GM19463 (cell line): ENCODE measurements around the gene ANO4.

Source experiments
- ATAC-seq: cut with Tn5 transposase; IDR thresholded peaks from one replicate; pipeline ENCODE4 v1.9.1; 2021; ENCODE audit warnings: mild to moderate bottlenecking, moderate library complexity; ENCODE audit not compliant: unreplicated experiment

The ANO4 gene

GRCh38 chr12:100936661-100937060 is 142.1 kb downstream of the ANO4 start:
- no peak for ATAC-seq

GRCh38 chr12:100940503-100940902 is 145.9 kb downstream of the ANO4 start:
- ATAC-seq = no peak

GRCh38 chr12:100942984-100943749 is 148.6 kb downstream of the ANO4 start:
- ATAC-seq = no peak

GRCh38 chr12:100951756-100952155 is 157.2 kb downstream of the ANO4 start:
- no peak for ATAC-seq

- ATAC-seq = no peak
These were observed 158.6 kb downstream of the ANO4 start for GRCh38 chr12:100953217-100953616.

- ATAC-seq = no peak
These were observed 159.1 kb downstream of the ANO4 start for GRCh38 chr12:100953677-100954076.

- no peak for ATAC-seq
These were observed 159.5 kb downstream of the ANO4 start for GRCh38 chr12:100954118-100954517.

- ATAC-seq = no peak
These were observed 160.6 kb downstream of the ANO4 start for GRCh38 chr12:100955139-100955538.

- ATAC-seq = no peak
These were observed 161.8 kb downstream of the ANO4 start for GRCh38 chr12:100956311-100956852.

GRCh38 chr12:100959481-100959880 is 164.9 kb downstream of the ANO4 start:
- no peak for ATAC-seq

GRCh38 chr12:100962086-100962712 is 167.6 kb downstream of the ANO4 start:
- no peak for ATAC-seq

GRCh38 chr12:100963381-100963780 is 168.8 kb downstream of the ANO4 start:
- no peak for ATAC-seq

- ATAC-seq = no peak
These were observed 169.5 kb downstream of the ANO4 start for GRCh38 chr12:100964028-100964427.

GRCh38 chr12:100967189-100967588 is 172.6 kb downstream of the ANO4 start:
- no peak for ATAC-seq

GRCh38 chr12:100970894-100971293 is 176.3 kb downstream of the ANO4 start:
- ATAC-seq = no peak

- ATAC-seq = no peak
These were observed 177.5 kb downstream of the ANO4 start for GRCh38 chr12:100972121-100972520.

- no peak for ATAC-seq
These were observed 179.8 kb downstream of the ANO4 start for GRCh38 chr12:100974341-100974740.

GRCh38 chr12:100974747-100975146 is 180.2 kb downstream of the ANO4 start:
- ATAC-seq = no peak

GRCh38 chr12:100976735-100977134 is 182.2 kb downstream of the ANO4 start:
- ATAC-seq = no peak

- ATAC-seq = no peak
These were observed 186.3 kb downstream of the ANO4 start for GRCh38 chr12:100980856-100981255.

GRCh38 chr12:100982511-100983183 is 188.1 kb downstream of the ANO4 start:
- no peak for ATAC-seq

- ATAC-seq = no peak
These were observed 190.2 kb downstream of the ANO4 start for GRCh38 chr12:100984796-100985195.
